NB4 (cell line): ENCODE measurements around the gene ANKLE2.
A peak's percentile ranks its signal among the peaks of the same experiment; 100 is the strongest.

Experiments used
- DNase-seq: peaks from one replicate; pipeline ENCODE4 v3.0.0; 2010; ENCODE audit warnings: low read depth
- H3K4me3 ChIP-seq: one replicate; pipeline ENCODE4 v1.5.1; 2011; ENCODE audit warnings: mild to moderate bottlenecking, low read depth, low read length, moderate library complexity
- MYC ChIP-seq: IDR thresholded peaks from 2 replicates; pipeline ENCODE4 v1.6.1; 2011; ENCODE audit warnings: low read depth, low read length
- POLR2A ChIP-seq: IDR thresholded peaks from 2 replicates; pipeline ENCODE4 v1.6.1; 2011; ENCODE audit warnings: mild to moderate bottlenecking; ENCODE audit not compliant: insufficient read length; ENCODE audit errors: extremely low read depth
- TF ChIP-seq, protein P1 (sequence below): IDR thresholded peaks from one replicate; pipeline ENCODE4 v1.5.1; 2012; ENCODE audit warnings: low read depth, low read length
- TF ChIP-seq, protein P2 (sequence below): IDR thresholded peaks from 2 replicates; pipeline ENCODE4 v1.6.1; 2011; ENCODE audit warnings: low read depth, low read length

Gene ANKLE2

DNA sequence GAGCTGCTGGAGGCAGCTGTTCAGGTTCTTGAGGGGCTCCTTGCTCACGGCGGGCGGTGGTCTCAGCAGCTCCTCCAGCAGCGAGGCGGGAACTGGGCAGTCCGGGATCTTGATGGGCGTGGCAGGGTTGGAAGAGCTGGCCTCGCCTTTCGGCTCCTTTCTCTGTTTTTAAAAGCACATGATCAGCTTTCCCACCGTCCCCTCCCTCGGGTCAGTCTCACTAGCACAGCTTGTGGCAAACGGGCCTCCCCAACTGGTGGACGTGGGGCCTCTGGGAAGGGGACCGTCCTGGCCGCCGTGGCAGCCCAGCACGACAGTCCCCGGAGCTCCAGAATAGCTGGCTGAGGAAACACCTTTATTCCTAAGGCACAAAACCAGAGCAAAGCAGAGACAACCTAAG lies 12.5 kb upstream of the ANKLE2 start:
- DNase-seq, result no peak
- H3K4me3 ChIP-seq, result no peak overlapping the region
- TF ChIP-seq, protein P1, sequence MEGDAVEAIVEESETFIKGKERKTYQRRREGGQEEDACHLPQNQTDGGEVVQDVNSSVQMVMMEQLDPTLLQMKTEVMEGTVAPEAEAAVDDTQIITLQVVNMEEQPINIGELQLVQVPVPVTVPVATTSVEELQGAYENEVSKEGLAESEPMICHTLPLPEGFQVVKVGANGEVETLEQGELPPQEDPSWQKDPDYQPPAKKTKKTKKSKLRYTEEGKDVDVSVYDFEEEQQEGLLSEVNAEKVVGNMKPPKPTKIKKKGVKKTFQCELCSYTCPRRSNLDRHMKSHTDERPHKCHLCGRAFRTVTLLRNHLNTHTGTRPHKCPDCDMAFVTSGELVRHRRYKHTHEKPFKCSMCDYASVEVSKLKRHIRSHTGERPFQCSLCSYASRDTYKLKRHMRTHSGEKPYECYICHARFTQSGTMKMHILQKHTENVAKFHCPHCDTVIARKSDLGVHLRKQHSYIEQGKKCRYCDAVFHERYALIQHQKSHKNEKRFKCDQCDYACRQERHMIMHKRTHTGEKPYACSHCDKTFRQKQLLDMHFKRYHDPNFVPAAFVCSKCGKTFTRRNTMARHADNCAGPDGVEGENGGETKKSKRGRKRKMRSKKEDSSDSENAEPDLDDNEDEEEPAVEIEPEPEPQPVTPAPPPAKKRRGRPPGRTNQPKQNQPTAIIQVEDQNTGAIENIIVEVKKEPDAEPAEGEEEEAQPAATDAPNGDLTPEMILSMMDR, result no peak
- TF ChIP-seq POLR2A (no peak), MYC (no peak)
- TF ChIP-seq, protein P2, sequence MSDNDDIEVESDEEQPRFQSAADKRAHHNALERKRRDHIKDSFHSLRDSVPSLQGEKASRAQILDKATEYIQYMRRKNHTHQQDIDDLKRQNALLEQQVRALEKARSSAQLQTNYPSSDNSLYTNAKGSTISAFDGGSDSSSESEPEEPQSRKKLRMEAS, result no peak

DNA sequence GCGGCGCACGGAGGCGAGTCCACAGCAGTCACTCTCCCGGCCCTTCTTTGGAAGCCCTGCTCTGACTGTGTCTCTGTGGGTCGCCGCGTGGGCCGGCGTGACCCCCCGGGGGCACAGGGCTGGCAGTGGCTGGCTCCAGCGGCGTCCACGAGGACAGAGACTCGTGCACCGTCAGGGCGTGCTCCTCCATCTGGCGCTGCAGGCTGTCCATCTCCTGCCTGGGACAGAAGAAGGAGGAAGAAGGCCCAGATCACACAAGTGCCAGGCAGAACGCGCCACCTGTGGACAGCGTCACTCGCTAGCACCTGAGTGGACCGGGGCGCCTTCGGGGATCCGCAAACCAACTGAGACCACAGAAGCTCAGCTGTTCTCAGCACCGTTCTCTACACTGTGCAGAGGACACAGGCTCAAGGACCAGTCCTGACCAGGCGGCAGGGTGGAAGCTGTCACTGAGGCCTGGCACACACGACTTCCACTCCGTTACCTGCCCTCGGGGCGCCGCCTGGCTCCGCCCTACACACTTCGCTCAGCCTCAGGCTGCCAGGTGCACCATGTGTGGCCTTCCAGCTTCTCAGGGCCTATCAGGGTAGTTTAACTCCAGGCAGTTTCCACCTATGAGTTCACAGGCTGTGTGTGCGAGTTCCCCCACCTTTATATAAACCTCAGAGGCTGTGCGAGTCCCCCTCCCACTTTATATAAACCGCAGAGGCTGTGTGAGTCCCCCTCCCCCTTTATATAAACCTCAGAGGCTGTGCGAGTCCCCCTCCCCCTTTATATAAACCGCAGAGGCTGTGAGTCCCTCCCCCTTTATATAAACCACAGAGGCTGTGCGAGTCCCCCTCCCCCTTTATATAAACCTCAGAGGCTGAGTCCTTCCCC lies 11.7 kb upstream of the ANKLE2 start:
- TF ChIP-seq, protein P1, result no peak
- TF ChIP-seq, protein P2, result no peak
- no peak for TF ChIP-seq POLR2A
- no peak for TF ChIP-seq MYC
- H3K4me3 ChIP-seq, result no peak overlapping the region
- DNase-seq, result no peak

DNA sequence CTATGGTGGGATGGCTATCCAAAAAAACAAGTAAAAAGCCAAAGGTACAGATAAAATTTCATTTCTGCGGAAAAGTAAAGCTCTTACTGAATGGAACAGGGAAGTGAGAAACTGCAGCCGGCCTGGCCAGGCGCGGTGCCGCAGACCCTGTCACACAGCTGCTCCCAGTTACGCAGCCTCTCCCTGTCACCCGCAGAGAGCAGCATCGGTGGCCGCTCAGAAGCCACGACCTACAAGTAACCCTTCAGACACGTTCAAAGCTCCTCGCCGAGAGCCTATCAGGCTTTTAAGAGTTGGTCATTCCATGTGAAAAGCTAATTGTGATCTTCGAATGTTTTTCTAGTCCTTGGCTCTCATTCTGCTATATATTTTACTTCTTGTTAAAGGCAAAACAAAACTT lies 11.0 kb upstream of the ANKLE2 start:
- TF ChIP-seq, protein P1, result no peak
- TF ChIP-seq, protein P2, result no peak
- TF ChIP-seq POLR2A (no peak), MYC (no peak)
- no peak for DNase-seq
- no peak overlapping the region for H3K4me3 ChIP-seq

DNA sequence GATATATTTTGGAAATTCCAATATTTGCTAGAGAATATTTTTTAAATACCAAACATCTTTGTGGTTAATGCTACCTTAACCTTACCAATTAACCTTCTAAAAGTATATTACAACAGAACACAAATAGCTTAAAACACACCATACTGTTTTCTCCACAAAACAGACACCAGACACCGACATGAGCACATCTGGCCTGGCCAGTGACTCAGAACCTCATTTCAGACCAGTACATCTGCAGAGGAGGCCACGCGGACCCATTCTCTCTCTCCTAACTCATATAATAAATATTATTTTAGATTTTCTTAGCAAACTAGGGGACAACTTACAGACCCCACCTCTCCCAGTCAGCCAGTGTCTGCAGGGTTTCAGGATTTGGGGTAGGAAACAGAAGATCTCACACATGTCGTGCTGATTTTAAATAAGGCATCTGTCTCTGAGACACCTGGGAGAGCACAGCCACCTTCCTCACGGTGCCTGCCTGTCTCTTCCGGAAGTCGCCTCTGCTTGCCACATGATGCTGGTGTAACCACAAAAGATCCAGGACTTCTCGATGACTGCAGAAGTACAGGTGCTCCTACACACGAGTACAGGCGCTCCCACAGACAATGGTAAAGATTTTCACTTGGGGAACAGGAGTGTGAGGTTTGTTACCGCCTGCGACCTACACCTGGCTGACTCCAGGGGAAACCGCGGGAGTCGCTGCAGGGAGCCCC lies 9.7 kb upstream of the ANKLE2 start:
- peak overlapping the region; percentile 47 for H3K4me3 ChIP-seq
- DNase-seq, result peak; percentile 40
- TF ChIP-seq, protein P1, result no peak
- TF ChIP-seq, protein P2, result no peak
- TF ChIP-seq POLR2A (no peak), MYC (no peak)

DNA sequence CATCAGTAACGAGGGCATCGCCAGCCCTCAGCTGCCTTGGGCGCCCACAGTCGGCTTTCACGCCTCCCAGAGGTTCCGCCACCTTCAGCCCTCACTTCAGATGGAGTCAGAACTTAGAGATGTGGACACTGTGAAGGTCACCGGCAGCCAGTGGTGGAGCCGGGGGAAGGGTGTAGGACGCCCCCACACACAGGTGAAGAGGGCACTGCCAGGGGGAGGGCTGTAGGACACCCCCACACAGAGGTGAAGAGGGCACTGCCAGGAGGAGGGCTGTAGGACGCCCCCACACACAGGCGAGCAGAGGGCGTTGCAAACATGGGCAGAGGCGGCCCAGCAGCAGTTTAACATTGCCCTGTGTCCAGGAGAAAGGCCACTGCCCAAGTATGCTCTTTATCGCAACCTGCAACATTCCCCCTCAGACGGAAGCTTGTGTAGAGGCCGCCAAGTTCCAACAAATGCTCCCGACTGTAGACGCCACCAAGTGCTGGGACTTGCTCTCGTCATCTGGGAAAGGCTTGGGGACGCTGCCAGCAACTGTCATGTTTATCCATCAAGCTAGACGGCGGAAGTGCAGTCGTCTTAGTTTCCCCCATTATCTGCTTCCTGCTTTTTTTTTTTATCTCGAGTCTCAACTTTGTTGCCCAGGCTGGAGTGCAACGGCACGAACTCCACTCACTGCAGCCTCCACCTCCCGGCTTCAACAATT lies 4.9 kb upstream of the ANKLE2 start:
- TF ChIP-seq, protein P1, result no peak
- no peak for TF ChIP-seq MYC
- TF ChIP-seq, protein P2, result no peak
- TF ChIP-seq POLR2A, result no peak
- H3K4me3 ChIP-seq, result no peak overlapping the region
- no peak for DNase-seq
